HL-60 (cell line): ENCODE measurements around the gene REG1A.

Source experiments
- DNase-seq, 2 experiments: peaks; one replicate each; pipeline ENCODE4 v3.0.0-alpha.2; 2010 to 2020; ENCODE audit warnings: low read depth in 1 of 2, low spot score in 1 of 2
- H3K27ac ChIP-seq: fragments of 250-450 bp; sonication (Bioruptor Pico); replicated peaks from 2 replicates; pipeline ENCODE4 v1.5.1; 2020; ENCODE audit warnings: mild to moderate bottlenecking, moderate library complexity
- H3K27me3 ChIP-seq: fragments of 250-450 bp; sonication (Bioruptor Pico); 2 replicates; pipeline ENCODE4 v1.5.1; 2021; ENCODE audit warnings: mild to moderate bottlenecking, moderate library complexity; ENCODE audit not compliant: insufficient read depth, poor library complexity, severe bottlenecking
- H3K4me3 ChIP-seq: replicated peaks from 2 replicates; pipeline ENCODE4 v1.5.1; 2011; ENCODE audit warnings: mild to moderate bottlenecking, control low read depth, low read length; ENCODE audit not compliant: insufficient read depth
- CTCF ChIP-seq: IDR thresholded peaks from one replicate; pipeline ENCODE4 v1.5.1; 2011; ENCODE audit warnings: low read length, control low read depth, inconsistent platforms; ENCODE audit not compliant: insufficient read depth
- GABPA ChIP-seq: IDR thresholded peaks from 2 replicates; pipeline ENCODE4 v1.6.1; 2012; ENCODE audit warnings: low read depth
- POLR2AphosphoS5 ChIP-seq: IDR thresholded peaks from 2 replicates; pipeline ENCODE4 v1.6.1; 2012; ENCODE audit warnings: low read depth
- REST ChIP-seq: IDR thresholded peaks from 2 replicates; pipeline ENCODE4 v1.6.1; 2012; ENCODE audit warnings: low read depth; ENCODE audit not compliant: insufficient replicate concordance
- SPI1 ChIP-seq: IDR thresholded peaks from 2 replicates; pipeline ENCODE4 v1.6.1; 2012; ENCODE audit warnings: low read depth, mild to moderate bottlenecking, borderline replicate concordance

Gene REG1A

GRCh38 chr2:79097843-79098242 lies 22.4 kb upstream of the REG1A start:
- Histone ChIP-seq H3K27me3 (no peaks in the 10 kb centered on the region), H3K4me3 (no peak overlapping the region), H3K27ac (no peak overlapping the region)
- DNase-seq: no peak
- TF ChIP-seq CTCF (no peak), POLR2AphosphoS5 (no peak), GABPA (no peak), SPI1 (no peak), REST (no peak)

GRCh38 chr2:79099140-79099686 lies 21.1 kb upstream of the REG1A start:
- Histone ChIP-seq H3K27me3 (no peaks in the 10 kb centered on the region), H3K4me3 (no peak overlapping the region), H3K27ac (no peak overlapping the region)
- no peak for DNase-seq
- TF ChIP-seq GABPA: no peak

GRCh38 chr2:79100285-79100684 lies 20.0 kb upstream of the REG1A start:
- no peak for DNase-seq
- TF ChIP-seq POLR2AphosphoS5: no peak
- TF ChIP-seq CTCF: no peak
- TF ChIP-seq GABPA: no peak
- TF ChIP-seq REST: no peak
- TF ChIP-seq SPI1: no peak
- Histone ChIP-seq H3K27me3 (no peaks in the 10 kb centered on the region), H3K4me3 (no peak overlapping the region), H3K27ac (no peak overlapping the region)

GRCh38 chr2:79101024-79101423 lies 19.3 kb upstream of the REG1A start:
- DNase-seq: no peak
- TF ChIP-seq REST (no peak), GABPA (no peak), CTCF (no peak), POLR2AphosphoS5 (no peak), SPI1 (no peak)
- Histone ChIP-seq H3K27me3 (no peaks in the 10 kb centered on the region), H3K27ac (no peak overlapping the region), H3K4me3 (no peak overlapping the region)
